NCI-H1930 (cell line): ENCODE data around the gene ARMH1.
"Not testable (repeated sequence)": the region's sequence is repeated elsewhere in the genome, so short reads cannot be mapped to it uniquely, and the experiment has no call there.

ENCODE experiments used
- DNase-seq, 2 experiments: peaks; one replicate each; lab custom pipeline; 2025; lab: John Stamatoyannopoulos, UW

The ARMH1 gene

DNA sequence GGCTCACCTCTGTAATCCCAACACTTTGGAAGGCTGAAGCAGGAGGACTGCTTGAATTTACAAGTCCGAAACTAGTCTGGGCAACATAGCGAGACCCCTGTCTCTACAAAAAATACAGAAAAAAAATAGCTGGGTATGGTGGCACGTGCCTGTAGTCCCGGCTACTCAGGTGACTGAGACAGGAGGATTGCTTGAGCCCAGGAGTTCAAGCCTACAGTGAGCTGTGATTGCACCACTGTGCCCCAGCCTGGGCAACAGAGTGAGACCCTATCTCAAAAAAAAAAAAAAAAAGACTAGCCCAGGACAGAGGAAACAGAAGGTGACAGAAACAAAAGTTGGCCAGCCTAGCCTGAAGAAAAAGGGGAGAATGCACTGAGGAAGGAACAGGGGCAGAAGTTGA, 21.2 kb downstream of the ARMH1 start:
- DNase-seq, result no peak

DNA sequence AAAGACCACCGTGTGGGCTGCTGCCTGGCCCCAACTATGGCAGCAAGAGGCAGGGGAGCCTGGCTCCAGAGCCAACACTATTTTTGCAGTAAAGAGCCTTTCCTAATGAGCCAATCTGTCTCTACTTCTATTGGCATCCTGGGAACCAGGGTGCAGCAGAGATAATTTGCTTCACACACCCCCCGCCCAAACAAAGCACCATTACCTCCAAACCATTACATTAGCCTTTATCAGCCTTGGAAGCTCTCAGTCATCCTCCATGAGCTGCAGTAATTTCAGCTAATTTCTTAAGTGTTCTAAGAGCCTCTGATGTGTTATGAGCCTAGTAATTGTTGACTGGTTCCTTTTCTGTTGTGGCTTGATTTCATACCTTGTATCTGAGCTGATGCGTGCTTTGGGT, 21.6 kb downstream of the ARMH1 start:
- no peak for DNase-seq

DNA sequence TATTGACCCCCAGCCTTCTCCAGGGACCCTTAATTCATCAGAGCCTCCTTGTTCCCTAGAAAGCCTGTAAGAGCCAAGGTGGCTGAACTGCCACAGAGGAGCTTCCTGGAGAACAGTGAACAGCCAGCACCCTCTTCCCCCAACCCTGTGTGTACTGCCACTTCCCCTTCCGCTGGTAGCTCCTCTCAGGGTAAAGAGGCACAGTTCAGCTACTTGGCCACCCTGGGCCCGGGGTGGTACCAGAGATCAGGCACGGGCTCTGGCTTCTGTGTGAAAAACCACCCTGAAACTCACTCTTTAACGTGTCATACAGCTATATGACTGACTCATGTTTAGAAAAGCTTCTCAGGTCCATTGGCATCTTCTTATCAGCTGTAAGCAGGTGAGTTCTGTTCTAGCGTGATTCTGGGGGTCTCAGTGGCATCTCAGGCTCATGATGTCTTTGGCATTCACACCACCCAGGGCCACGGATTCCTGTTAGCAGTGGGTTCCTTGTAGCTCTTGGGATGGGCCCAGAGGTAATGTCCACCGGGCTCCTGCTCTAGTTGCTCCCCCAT, 22.4 kb downstream of the ARMH1 start:
- DNase-seq, result no peak

DNA sequence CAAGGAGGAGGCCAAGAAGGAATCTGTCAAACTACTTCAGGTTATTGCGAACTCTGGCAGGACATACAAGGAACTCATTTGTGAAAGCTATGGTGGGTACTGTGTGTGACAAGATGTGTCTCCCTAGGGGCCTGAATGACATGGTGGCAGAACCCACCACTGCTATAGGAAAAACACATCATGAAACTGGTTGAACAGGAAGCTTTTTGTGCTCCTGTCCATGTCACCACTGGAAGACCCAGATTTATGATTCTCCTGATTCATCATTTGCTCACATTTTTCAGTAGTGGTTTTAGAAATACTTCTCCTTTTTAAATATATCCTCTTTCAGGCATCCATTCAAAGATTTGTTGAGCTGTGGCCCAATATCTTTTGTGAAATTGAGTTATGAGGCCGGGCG, 23.6 kb downstream of the ARMH1 start:
- DNase-seq, result no peak

DNA sequence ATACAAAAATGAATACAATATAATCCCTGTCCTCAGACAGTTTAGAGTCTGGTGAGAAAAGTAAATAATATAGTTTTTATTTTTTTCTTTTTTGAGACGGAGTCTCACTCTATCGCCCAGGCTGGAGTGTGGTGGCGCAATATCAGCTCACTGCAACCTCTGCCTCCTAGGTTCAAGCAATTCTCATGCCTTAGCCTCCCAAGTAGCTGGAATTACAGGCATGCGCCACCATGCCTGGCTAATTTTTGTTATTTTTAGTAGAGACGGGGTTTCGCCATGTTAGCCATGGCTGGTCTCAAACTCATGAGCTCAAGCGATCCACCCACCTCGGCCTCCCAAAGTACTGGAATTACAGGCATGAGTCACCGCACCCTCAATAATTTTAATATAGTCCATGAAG, 24.9 kb downstream of the ARMH1 start:
- DNase-seq, result not testable (repeated sequence)

DNA sequence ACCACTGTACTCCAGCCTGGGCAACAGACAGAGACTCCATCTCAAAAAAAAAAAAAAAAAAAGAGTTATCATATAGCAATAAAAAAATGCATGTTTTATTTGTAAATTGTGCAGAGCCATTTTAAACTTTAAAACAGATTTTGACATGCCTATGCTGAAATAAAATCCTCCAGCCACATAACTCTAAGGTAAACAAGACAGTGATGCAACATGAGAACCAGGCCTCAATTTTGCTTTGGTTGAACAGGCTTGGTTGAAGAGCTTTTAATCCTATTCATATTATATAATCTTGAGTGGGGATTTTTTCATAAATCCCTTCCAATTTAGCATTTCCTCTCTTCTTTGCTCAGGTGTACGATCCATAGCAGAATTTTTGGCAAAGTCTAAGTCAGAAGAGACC, 26.1 kb downstream of the ARMH1 start:
- DNase-seq, result no peak

DNA sequence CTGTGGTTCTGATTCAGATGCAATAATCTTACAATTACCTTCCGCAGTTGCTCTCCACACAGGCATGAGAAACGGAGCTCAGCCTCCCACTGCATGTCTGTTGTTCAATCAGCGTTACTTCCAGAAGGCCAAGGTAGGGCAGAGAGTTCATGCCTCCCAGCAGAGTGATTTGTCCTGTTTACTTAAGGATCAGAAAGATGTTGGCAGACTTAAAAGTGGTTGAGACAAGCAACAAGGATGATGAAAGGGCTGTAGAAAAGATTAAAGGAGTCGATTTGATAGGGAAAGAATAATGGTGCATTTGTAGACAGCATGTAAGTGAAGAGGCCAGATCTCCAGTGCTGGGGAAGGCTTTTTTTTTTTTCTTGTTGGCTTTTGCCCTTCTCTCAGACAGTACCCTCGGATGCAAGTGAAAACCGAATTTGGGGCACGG, 26.6 kb downstream of the ARMH1 start:
- no peak for DNase-seq

DNA sequence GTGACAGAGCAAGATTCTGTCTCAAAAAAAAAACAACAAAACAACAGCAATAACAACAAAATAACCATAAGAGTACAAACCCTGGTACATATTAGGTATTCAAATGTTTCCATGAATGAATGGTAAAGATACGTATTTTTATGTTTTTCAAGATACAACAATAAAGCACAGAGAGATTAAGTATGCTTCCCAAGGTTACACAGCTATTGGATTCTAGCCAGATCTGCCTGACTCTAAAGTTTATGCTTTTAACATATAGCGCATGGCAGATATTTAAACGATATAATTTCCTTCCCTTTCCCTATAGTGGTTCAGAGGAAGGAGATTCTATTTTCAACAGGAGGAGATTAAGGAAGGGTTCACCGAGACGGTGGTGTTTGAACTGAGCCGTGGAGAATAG, 31.0 kb downstream of the ARMH1 start:
- DNase-seq, result no peak

DNA sequence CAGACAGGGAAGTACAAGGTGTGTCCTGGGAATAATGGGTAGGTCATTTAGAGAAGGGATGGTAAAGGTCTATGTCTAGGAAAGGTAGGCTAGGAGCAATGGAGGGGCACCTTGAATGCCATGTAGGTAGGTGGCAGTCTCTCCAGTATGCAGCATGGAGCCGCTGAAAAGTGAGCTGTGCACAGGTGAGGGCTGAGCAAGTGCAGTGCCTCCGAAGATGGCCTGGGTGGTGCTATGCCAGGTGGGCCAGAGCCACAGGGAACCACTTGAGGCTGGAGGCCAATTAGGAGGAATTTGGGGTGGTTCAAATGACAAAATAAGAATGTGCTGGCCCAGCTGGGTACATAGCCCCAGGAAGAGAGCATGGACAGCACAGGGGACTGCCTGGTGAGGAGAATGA, 31.4 kb downstream of the ARMH1 start:
- no peak for DNase-seq

DNA sequence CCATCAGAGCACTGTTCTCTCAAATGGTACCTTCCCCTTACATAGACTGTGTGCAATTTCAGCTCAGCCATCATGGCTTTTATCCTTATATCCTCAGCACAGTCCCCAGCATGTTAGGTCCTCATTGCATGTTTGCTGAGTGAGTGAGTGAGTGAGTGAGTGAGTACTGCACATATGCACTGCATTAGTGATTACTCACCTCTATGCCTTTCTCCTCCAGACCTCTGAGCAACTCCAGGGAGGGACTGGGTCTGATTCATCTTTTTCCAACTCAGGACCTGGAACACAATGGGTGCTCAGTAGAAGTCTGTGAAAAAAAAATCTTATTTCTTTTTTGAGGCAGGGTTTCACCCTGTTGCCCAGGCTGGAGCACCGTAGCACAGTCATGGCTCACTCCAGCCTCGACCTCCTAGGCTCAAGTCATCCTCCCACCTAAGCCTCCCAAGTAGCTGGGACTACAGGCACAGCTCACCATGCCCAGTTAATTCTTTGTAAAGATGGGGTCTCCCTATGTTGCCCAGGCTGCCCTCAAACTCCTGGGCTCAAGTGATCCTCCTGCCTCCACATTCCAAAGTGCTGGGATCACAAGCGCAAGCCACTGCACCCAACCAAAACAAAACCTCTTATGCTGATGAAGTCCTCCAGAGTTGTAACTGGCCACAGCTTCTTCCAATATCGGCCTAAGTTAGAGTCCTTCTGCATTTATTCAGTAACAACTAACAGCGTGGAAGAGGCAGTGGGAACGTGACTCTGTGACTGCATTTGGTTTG, 32.8 kb downstream of the ARMH1 start:
- no peak for DNase-seq

DNA sequence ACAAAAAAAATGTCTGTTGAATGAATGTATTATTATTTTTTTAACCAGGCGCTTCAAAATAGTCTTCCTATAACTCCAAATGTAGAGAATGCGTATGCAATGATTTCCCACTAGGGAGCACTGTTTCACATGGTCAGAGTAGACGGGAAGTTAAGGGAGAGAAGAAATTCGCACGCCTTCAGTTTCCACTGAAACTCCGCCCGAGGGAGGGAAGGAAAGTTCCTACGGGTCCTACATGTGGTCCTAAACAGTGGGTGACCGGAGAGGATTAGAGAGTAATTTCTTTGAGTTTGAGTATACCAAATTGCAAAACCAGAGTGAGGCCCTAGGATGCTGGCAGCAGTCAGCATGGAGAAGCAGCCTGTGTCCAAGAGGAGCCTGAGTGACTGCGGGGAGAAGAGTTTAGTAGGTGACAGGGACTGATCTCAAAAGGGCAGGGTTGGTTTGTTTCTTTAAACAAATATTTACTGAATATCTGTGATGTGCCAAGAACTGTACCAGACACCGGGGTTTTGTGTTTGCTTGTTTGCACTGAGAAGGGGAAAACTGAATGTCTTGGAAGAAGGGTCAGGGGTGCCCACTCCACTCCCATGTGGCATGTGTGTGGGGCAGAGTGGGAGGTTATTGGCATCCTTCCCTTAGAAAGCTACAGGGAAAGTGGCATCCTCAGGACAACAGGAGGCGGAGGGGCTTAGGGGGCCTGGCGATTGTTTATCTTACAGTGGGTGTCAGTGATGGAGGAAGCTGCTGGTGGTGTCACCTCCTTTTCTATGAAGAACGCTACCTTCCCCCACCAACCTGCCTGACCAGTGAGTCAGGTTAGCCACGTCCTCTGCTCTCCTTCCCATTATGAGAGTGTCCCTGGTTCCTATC, 33.7 kb downstream of the ARMH1 start:
- DNase-seq, result no peak

DNA sequence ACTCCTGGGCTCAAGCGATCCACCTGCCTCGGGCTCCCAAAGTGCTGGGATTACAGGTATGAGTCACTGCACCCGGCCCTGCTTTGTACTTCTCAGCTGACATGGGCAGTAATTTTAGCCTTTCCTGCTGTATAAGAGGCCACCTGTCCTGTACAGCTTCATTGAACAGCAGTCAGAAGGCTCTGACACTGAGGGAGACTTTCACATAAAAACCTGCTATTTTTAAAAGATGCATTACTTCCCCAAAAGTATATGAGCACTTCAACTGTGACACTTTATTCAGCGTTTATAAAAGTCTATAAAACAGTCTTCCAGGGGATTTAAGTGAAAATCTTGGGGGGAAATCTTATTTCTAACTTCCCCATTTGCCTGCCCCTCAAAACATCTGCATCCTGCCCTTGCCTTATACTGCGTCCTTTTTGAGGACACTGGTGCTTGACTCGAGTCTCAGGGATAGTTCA, 38.8 kb downstream of the ARMH1 start:
- no peak for DNase-seq

DNA sequence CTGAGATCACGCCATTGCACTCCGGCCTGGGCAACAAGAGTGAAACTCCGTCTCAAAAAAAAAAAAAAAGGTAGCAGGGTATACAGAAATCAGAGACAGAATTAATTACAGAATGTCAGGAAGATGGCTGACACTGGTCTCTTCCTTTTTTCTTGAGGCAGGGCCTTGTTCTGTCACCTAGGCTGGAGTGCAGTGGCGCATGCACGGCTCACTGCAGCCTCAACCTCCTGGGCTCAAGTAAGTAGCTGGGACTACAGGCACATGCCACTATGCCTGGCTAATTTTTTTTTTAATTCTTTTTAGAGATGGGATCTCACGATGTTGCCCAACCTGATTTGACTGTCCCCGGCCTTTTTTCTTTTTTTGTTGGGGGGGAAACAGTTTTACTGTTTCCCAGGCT, 40.0 kb downstream of the ARMH1 start:
- no peak for DNase-seq

DNA sequence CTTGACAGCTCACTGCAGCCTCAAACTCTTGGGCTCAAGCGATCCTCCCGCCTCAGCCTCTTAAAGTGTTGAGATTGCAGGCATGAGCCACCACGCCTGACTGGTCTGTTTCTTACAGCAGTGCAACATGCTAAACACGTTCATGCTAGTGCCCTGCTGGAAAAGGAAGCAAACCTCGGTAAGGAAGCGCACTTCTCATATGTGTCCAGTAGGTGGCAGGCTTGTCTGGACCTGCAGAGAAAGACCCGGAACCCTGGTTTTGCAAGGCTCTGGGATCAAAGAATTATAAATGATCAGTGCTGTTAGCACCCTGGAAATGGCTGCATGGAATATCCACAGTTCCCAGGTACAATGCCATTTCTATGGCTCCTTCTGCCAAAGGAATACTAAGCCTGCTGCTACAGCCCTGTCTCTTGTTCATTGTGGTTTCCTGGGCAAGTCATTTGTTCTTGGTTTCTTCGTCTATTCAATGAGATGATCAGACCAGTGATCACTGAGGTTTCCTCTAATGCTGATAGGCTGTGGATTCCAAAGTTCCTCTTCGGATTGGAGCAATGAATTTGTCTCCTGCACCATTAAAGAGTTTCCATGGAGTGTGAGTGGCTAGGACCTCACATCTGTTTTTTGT, 40.5 kb downstream of the ARMH1 start:
- DNase-seq, result peak; percentile 64 to 70

DNA sequence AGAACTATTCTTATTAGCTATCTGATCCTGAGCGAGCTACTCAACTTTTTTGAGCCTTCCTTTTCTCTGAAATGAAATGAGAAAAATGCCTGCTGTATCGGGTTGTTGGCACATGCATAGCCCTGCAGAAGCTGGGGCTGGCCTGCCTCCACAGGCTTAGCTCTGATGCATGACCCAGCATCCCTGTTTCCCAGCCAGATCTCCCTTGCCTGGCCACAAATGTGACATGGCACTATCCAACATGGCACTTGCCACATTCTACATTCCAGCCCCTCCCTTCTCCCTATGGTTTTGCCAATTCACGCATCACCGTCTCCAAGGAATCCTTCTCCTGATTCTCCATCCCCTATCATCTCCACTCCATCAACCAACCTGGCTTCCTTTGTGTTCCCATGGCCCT, 42.6 kb downstream of the ARMH1 start:
- DNase-seq, result no peak

DNA sequence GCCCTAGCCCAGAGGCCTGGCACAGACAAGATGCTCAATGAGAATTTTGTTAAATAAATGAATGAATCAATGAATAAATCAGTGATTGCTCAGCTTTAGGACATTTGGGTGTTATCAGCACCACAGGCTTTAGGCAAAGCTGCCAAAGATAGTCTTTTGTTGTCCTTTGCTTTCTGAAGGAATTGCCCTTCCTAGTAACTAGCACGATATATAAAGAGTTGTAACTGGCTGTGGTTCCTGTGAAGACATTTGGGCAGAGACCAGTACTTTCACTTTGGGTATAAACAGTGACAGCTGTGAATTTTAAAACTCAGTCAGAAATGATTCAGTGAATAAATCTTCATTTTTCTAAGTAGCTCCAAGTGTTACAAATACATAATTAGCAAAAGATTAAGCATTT, 43.1 kb downstream of the ARMH1 start:
- no peak for DNase-seq

DNA sequence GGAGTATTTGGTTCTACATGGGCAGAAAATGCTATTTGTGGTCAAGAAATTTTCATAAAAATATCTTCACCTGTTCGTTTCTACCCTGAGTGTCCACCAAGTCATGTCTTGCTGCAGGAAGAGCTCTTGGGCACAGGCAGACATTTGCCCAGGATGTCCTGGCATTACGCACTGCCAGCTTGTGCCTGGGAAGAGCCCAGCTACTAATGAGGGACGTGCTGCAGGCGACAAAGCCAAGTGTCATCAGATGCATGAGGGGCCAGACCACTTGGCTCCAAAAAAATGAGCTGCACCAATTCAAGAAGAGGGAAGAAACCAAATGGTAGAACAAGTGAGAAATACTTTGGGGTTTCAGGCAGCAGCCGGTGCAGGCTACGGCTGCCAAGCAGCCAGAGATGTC, 43.6 kb downstream of the ARMH1 start:
- no peak for DNase-seq

DNA sequence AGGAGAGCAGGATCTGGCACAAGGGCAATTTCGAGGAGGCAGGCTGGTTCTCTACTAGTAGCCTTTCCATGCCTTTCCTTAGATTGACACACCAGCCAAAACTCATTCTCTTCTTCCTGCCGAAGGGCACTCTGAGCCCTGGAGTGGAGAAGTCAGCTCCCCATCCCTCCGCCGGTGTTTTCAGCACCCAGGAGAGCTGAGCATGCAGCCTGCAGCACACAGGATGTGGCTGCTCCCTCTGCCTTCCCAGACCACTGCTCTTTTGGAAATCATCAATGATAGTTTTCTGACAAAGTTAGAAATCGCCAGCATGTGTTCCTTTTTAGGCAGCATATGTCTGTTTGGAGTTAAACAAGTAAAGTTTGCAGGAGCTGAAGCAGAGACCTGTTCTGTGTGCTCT, 44.8 kb downstream of the ARMH1 start:
- DNase-seq, result no peak

DNA sequence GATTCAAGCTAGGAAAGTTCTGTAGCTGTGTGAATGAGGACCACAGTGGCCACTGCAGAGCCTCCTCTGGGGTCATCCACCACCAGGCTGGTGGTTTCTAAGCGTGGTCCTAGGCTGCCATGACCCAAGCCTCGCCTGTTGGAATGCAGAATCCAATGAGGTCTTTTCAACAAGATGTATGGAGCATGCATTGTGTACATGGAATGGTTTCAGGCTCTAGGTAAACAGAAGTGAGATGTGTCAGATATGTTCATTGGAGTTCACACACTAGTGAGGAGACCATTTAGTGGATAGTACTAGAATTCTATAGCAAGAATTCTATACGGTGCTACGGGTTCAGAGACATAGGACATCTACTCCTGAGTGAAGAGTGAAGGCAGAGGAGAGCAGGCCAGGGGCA, 45.8 kb downstream of the ARMH1 start:
- no peak for DNase-seq

DNA sequence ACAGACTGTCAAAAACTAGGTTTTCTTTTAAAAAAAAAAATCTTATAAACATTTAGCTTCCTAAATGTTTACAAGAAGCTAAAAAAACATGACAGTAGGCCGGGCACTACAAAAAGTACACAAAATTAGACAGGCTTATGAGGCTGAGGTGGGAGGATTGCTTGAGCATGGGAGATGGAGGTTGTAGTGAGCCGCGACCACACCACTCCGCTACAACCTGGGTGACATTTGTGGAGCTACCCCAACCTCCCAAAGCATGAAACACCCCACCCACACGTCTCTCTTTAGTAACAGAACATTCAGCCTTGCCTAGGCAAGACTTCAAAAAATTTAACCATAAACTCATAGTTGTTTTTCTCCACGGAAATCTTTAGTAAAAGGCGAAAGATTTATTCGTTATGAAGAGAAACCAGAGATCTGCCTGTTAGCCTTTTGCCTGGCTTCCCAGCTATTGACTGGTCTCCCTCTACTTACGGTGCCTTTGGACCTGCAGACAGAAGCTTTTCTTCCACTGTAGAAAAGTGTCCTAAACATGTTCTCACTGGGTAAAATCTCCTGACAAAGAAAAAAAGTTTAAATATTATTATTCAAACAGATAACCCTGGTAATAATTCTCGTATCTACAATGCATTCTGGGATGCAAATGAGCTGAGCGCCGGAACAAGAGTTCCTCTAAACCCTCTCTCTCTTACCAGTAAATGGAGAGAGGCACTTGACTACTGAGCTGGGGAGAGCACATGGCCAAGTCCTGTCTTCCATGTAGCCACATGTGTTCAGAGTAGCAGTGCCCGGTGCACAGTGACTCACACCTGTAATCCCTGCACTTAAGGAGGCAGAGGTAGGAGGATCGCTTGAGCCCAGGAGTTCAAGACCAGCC, 47.2 kb downstream of the ARMH1 start:
- peak; percentile 52 to 90 for DNase-seq

DNA sequence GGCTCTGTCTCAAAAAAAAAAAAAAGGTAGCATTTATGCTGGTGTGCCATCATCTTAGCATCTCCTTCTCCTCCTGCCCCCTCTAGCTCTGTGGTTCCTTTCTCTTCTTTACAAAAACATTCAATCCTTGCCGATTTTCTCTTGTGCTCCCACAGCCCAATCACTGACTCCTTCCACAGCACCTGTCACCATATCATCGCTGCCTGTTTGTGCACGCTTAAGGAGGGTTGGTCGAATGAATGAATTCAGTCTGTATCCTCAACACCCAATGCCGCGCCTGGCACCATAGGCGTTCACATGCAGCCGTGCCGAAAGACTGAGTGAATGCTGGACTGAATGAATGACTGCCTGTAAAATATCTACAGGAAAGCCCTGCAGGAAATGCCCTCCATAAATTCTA, 48.5 kb downstream of the ARMH1 start:
- no peak for DNase-seq
